Heart left ventricle (tissue), 16 donors: Measurements from ENCODE around the gene ICA1. TPM values are rescaled to one million over a fixed set of nuclear protein-coding genes. Genes with fewer than 3 reads are reported as not detected.

ENCODE experiments used
- ATAC-seq, 4 donors: fragments of 200-7000 bp; cut with Tn5 transposase; one replicate each; pipeline ENCODE4 v1.9.1; 2020 to 2022; ENCODE audit warnings: moderate library complexity in 4 of 4, mild to moderate bottlenecking in 3 of 4, moderate number of reproducible peaks in 1 of 4
- DNase-seq, 5 donors: peaks; one replicate each; pipeline ENCODE4 v3.0.0-alpha.2; 2020
- H3K27ac ChIP-seq, 12 donors: fragments of 200-600 bp; sonication (generic) in 4 of 12; one replicate each; pipeline versions ENCODE4 v1.5.0 to v1.8.0; 2016 to 2022; ENCODE audit warnings: mild to moderate bottlenecking in 2 of 12
- H3K27me3 ChIP-seq, 9 donors: fragments of 200-600 bp; sonication (generic) in 2 of 9; one replicate each; pipeline versions ENCODE4 v1.5.1 to v1.8.0; 2016 to 2022; ENCODE audit warnings: mild to moderate bottlenecking in 3 of 9
- H3K36me3 ChIP-seq, 9 donors: fragments of 200-600 bp; sonication (generic) in 2 of 9; one replicate each; pipeline versions ENCODE4 v1.5.0 to v1.8.0; 2018 to 2022; ENCODE audit warnings: mild to moderate bottlenecking in 2 of 9
- H3K4me1 ChIP-seq, 12 donors: fragments of 200-600 bp; sonication (generic) in 4 of 12; one replicate each; pipeline versions ENCODE4 v1.5.0 to v1.8.0; 2016 to 2022; ENCODE audit warnings: mild to moderate bottlenecking in 3 of 12
- H3K4me3 ChIP-seq, 12 donors: fragments of 200-600 bp; sonication (generic) in 4 of 12; one replicate each; pipeline versions ENCODE4 v1.5.0 to v1.8.0; 2017 to 2022; ENCODE audit warnings: mild to moderate bottlenecking in 9 of 12, moderate library complexity in 4 of 12
- H3K9me3 ChIP-seq, 12 donors: fragments of 200-600 bp; sonication (generic) in 4 of 12; one replicate each; pipeline versions ENCODE4 v1.5.0 to v1.8.0; 2016 to 2022; ENCODE audit warnings: mild to moderate bottlenecking in 1 of 12
- POLR2A ChIP-seq, 2 donors: fragments of 450-650 bp; IDR thresholded peaks; one replicate each; pipeline ENCODE4 v1.6.1; 2017; ENCODE audit warnings: antibody characterized with exemption in 2 of 2, mild to moderate bottlenecking in 2 of 2, moderate library complexity in 2 of 2
- WGBS, 4 donors: extraction: QIAGEN DNeasy Blood & Tissue Kit in 2 of 4; methylation state at CpG; one replicate each; pipeline versions ENCODE4 v1.1.5 to v1.1.7; 2013 to 2018; 5-methylcytosine and 5-hydroxymethylcytosine counted together
- intact Hi-C, 10 donors: fragments of 100-400 bp; cut with DNase I; formaldehyde crosslinking; loops; one replicate each; pipeline versions ENCODE4 v1.11.1 to v1.14.2; 2022
- polyA plus RNA-seq, 2 donors: library from polyadenylated mRNA; stranded (reverse); fragments of 200-250 nt; gene quantifications; one replicate each; pipeline ENCODE4 v1.2.3, GENCODE V29; 2013
- total RNA-seq, 9 donors: library from RNA; depleted of rRNA in 2 of 9; stranded (reverse); fragments of >200 nt in 2 of 9; fragmentation: NEBNext Ultra II Directional in 3 of 9; extraction: Animal tissue kit (Norgen Biotek cat#: 25700) in 3 of 9; gene quantifications; one replicate each; pipeline versions ENCODE4 v1.1.0 to v1.2.4, GENCODE V29; 2016 to 2023
- TF ChIP-seq, protein P1 (sequence below), 12 donors: fragments of 200-600 bp; sonication (generic) in 4 of 12; IDR thresholded peaks; one replicate each; pipeline versions ENCODE4 v1.5.0 to v1.8.0; 2018 to 2022; ENCODE audit warnings: antibody characterized with exemption in 12 of 12, mild to moderate bottlenecking in 5 of 12
- donor health status: ischemic (EF 13 %, LVEDD 7.1; RV severe dilation, severe dysfunction).
- donor health status: healthy with polysubstance abuse.
- donor health status: DM: no; HTN: yes; CAD: no.
- donor health status: DM: no; HTN: no; CAD: no.
- donor health status: ischemic (EF 25% LVEDD 6.9; RV normal size, moderate dysfunction).
- donor health status: ischemic (EF 25% LVEDD 5.7; RV mildly dilated, moderate dysfunction).
- donor health status: healthy.
- donor health status: DM: yes; HTN: yes; CAD: no.
- donor health status: ischemic (EF 35%, LVEDD 5.7; RV mildly dilated, moderate dysfunction).
- donor health status: nonischemic (EF 11% LVEDD 7.7; RV severe dilation, severe dysfunction).
- donor health status: DM: yes; HTN: yes; CAD: no.
- donor health status: PGD.
- donor health status: ischemic (EF 29% LVEDD 5.4; RV normal size, mild dysfunction).
- donor health status: nonischemic (EF 23%, LVEDD 6.1; RV moderate dilation, normal function).

ICA1 gene
- total and polyA plus RNA-seq, 11 donors = 23.8 to 74.4 (median 54.4) TPM

- peak in 1 of 4 donors; percentile 27 for ATAC-seq
- 73 to 79% (median 75%) methylated on average over 10 of the region's 10 CpGs for WGBS, 4 donors
- Histone ChIP-seq H3K27me3 (peaks cover 0 to 14% (median 0%) of the 10 kb centered on the region in 9 donors), H3K9me3 (no peaks in the 10 kb centered on the region), H3K27ac (peak overlapping the region in 7 of 12 donors; percentile 93 to 99 (median 96)), H3K4me3 (peak overlapping the region in 8 of 12 donors; percentile 72 to 99 (median 90)), H3K4me1 (peaks cover 0 to 24% (median 4%) of the 10 kb centered on the region in 12 donors), H3K36me3 (no peaks in the 10 kb centered on the region)
- DNase-seq = no peak
- TF ChIP-seq, protein P1, sequence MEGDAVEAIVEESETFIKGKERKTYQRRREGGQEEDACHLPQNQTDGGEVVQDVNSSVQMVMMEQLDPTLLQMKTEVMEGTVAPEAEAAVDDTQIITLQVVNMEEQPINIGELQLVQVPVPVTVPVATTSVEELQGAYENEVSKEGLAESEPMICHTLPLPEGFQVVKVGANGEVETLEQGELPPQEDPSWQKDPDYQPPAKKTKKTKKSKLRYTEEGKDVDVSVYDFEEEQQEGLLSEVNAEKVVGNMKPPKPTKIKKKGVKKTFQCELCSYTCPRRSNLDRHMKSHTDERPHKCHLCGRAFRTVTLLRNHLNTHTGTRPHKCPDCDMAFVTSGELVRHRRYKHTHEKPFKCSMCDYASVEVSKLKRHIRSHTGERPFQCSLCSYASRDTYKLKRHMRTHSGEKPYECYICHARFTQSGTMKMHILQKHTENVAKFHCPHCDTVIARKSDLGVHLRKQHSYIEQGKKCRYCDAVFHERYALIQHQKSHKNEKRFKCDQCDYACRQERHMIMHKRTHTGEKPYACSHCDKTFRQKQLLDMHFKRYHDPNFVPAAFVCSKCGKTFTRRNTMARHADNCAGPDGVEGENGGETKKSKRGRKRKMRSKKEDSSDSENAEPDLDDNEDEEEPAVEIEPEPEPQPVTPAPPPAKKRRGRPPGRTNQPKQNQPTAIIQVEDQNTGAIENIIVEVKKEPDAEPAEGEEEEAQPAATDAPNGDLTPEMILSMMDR (IDR thresholded peaks at IDR 0.05) = no peak
- TF ChIP-seq POLR2A (IDR thresholded peaks at IDR 0.05) = no peak
- intact Hi-C loops = no loop called here
These were observed 2.3 kb downstream of the ICA1 start for GRCh38 chr7:8259586-8260222.

GRCh38 chr7:8258734-8259133 lies 3.2 kb downstream of the ICA1 start:
- Histone ChIP-seq H3K27me3 (peaks cover 0 to 14% (median 0%) of the 10 kb centered on the region in 9 donors), H3K4me1 (peaks cover 0 to 34% (median 5%) of the 10 kb centered on the region in 12 donors), H3K36me3 (no peaks in the 10 kb centered on the region), H3K27ac (no peak overlapping the region), H3K4me3 (no peak overlapping the region), H3K9me3 (no peaks in the 10 kb centered on the region)
- ATAC-seq (no peak), DNase-seq (no peak)
- TF ChIP-seq, protein P1 (IDR thresholded peaks at IDR 0.05) = no peak
- TF ChIP-seq POLR2A (IDR thresholded peaks at IDR 0.05) = no peak
- intact Hi-C loops = no loop called here
- WGBS, 4 donors = 85 to 100% (median 89%) methylated on average over 1 of the region's 1 CpG

DNA sequence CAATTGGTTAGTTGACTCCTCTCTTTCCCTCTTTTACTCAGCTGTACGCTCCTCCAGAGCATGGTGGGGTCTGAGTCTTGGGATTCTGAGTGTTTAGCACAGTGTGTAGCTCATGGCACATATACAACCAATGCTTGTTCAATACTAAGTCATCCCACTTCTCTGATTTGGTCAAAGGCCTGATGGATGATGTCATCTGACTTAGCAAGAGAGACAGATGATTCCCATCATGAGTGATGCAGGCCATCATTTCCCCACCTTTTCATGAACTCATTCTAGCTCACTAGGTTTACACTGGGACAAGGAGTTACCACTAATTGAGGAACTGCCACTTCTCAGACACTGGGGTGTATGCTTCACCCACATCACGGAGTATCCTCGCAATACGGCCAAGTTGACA lies 3.8 kb downstream of the ICA1 start:
- Histone ChIP-seq H3K4me3 (no peak overlapping the region), H3K4me1 (peaks cover 0 to 35% (median 5%) of the 10 kb centered on the region in 12 donors), H3K9me3 (no peaks in the 10 kb centered on the region), H3K27me3 (peaks cover 0 to 14% (median 0%) of the 10 kb centered on the region in 9 donors), H3K36me3 (no peaks in the 10 kb centered on the region), H3K27ac (no peak overlapping the region)
- intact Hi-C loops = no loop called here
- no peak for DNase-seq
- WGBS, 4 donors = 94 to 98% (median 97%) methylated on average over 4 of the region's 4 CpGs
- no peak for ATAC-seq
- no peak for TF ChIP-seq POLR2A (IDR thresholded peaks at IDR 0.05)
- TF ChIP-seq, protein P1 (IDR thresholded peaks at IDR 0.05) = no peak

GRCh38 chr7:8255680-8256655 lies 6.0 kb downstream of the ICA1 start:
- ATAC-seq (no peak), DNase-seq (no peak)
- H3K27ac ChIP-seq = no peak overlapping the region
- no peaks in the 10 kb centered on the region for H3K27me3 ChIP-seq
- no peaks in the 10 kb centered on the region for H3K9me3 ChIP-seq
- intact Hi-C loops = no loop called here
- TF ChIP-seq POLR2A (IDR thresholded peaks at IDR 0.05) = no peak
- TF ChIP-seq, protein P1 (IDR thresholded peaks at IDR 0.05) = no peak
- no peak overlapping the region for H3K4me3 ChIP-seq
- WGBS, 4 donors = 78 to 86% (median 80%) methylated on average over 6 of the region's 6 CpGs
- H3K4me1 ChIP-seq = peaks cover 0 to 32% (median 5%) of the 10 kb centered on the region in 12 donors
- no peaks in the 10 kb centered on the region for H3K36me3 ChIP-seq
